BLaER1 treated with 17β-estradiol and CSF1 and Interleukin-3, amounts not matched to agents 10 nM and 100 nM (cell line): ENCODE measurements around the gene TOP3B.

Source experiments
- H3K27ac ChIP-seq, 11 experiments: shearing (Covaris generic); formaldehyde crosslinking; 2 replicates each; pipeline ENCODE4 v1.8.1; 2022
- H3K27me3 ChIP-seq, 11 experiments: shearing (Covaris generic); formaldehyde crosslinking; 2 replicates each; pipeline ENCODE4 v1.8.1; 2022
- H3K36me3 ChIP-seq, 11 experiments: shearing (Covaris generic); formaldehyde crosslinking; 2 replicates each; pipeline ENCODE4 v1.8.1; 2022
- H3K4me1 ChIP-seq, 10 experiments: shearing (Covaris generic); formaldehyde crosslinking; 2 replicates each; pipeline ENCODE4 v1.8.1; 2022
- H3K4me2 ChIP-seq, 11 experiments: shearing (Covaris generic); formaldehyde crosslinking; 2 replicates each; pipeline ENCODE4 v1.8.1; 2022
- H3K4me3 ChIP-seq, 10 experiments: shearing (Covaris generic); formaldehyde crosslinking; 2 replicates each; pipeline ENCODE4 v1.8.1; 2022
- H3K9ac ChIP-seq, 11 experiments: shearing (Covaris generic); formaldehyde crosslinking; 2 replicates each; pipeline ENCODE4 v1.8.1; 2022
- H3K9me3 ChIP-seq, 11 experiments: shearing (Covaris generic); formaldehyde crosslinking; replicated peaks in 1 of 11; 2 replicates each; pipeline ENCODE4 v1.8.1; 2022
- H4K20me1 ChIP-seq, 11 experiments: shearing (Covaris generic); formaldehyde crosslinking; 2 replicates each; pipeline ENCODE4 v1.8.1; 2022
- Cebpa-rat ChIP-seq, 11 experiments: shearing (Covaris generic); IDR thresholded peaks; 2 replicates each; pipeline ENCODE4 v1.8.1; 2022

The TOP3B gene

DNA sequence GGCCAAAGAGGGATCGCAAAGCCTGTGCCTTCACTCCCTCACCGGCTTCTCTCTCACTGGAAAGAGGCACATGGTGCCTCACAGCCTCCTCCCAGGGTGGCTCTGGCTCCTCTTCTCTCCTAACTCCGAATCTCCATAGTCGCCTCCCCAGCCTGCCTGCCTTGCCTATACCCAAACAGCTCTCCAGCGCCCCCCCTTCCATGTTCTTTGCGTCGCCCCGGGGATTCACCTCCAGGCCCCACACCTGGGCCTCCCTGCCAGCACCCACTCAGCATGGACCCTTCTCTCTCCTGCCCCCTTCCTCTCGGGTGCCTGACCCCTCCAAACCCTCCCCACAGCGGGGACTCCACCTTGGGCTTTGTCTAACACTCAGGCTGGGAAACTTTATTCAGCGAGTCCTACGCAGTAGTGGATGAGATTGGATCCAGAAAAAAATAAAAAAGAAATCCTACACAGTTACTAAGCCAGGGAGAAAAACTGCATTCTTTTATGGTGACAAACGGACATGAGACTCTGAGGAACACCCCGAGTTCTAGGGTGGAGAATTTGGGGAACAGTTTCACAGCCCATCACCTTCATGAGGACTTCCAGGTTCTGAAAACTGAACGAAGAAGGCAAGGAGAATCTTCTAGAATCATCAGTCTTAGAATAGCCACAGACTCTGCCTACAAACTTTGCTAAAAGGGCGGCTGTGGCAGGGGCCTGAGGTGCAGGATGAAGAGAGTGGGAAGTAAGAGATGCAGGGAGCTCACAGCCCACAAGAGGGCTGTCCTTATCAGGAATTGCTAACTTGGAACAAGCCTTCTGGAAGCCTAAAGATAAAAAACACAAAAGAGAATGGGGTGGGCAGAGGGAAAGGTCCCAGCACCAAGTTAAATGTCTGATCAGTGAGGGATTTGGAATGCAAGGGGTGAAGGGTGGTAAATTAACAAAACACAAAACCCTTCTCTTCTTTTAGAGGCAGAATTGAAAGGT is 35.3 kb downstream of the TOP3B start:
- Histone ChIP-seq H3K36me3 (peaks cover 20 to 39% (median 29%) of the 10 kb centered on the region in 11 experiments), H3K9ac (peak overlapping the region in 9 of 11 experiments; percentile 15 to 55 (median 44); a peak in 17 of 22 replicates), H3K4me1 (peaks cover 82 to 98% (median 98%) of the 10 kb centered on the region in 10 experiments), H3K9me3 (no peaks in the 10 kb centered on the region), H3K4me3 (no peak overlapping the region), H3K27ac (peak overlapping the region in 9 of 11 experiments; percentile 21 to 91 (median 45); a peak in 16 of 22 replicates), H4K20me1 (peaks cover 0 to 51% (median 16%) of the 10 kb centered on the region in 11 experiments; a peak in 11 of 22 replicates), H3K27me3 (no peaks in the 10 kb centered on the region), H3K4me2 (peak overlapping the region; percentile 90 to 100 (median 97))
- TF ChIP-seq Cebpa-rat (IDR thresholded peaks at IDR 0.05), result no peak

- Histone ChIP-seq H4K20me1 (peaks cover 0 to 43% (median 16%) of the 10 kb centered on the region in 11 experiments; a peak in 10 of 22 replicates), H3K4me3 (no peak overlapping the region), H3K4me1 (peaks cover 84 to 100% (median 100%) of the 10 kb centered on the region in 10 experiments), H3K9me3 (no peaks in the 10 kb centered on the region), H3K27me3 (no peaks in the 10 kb centered on the region), H3K36me3 (peaks cover 20 to 39% (median 29%) of the 10 kb centered on the region in 11 experiments), H3K27ac (peak overlapping the region in 9 of 11 experiments; percentile 8 to 91 (median 45); a peak in 13 of 22 replicates), H3K4me2 (peak overlapping the region in 10 of 11 experiments; percentile 90 to 99 (median 97); a peak in 17 of 22 replicates), H3K9ac (peak overlapping the region in 8 of 11 experiments; percentile 1 to 55 (median 36); a peak in 9 of 22 replicates)
- TF ChIP-seq Cebpa-rat (IDR thresholded peaks at IDR 0.05), result no peak
Observed at GRCh38 chr22:21946262-21946925, 36.2 kb downstream of the TOP3B start.

- H3K27ac ChIP-seq, result peak overlapping the region in 4 of 11 experiments; percentile 7 to 91 (median 62); a peak in 6 of 22 replicates
- H3K4me3 ChIP-seq, result no peak overlapping the region
- peak overlapping the region in 9 of 11 experiments; percentile 90 to 99 (median 97); a peak in 10 of 22 replicates for H3K4me2 ChIP-seq
- no peak for TF ChIP-seq Cebpa-rat (IDR thresholded peaks at IDR 0.05)
- H3K9me3 ChIP-seq, result no peaks in the 10 kb centered on the region
- H3K36me3 ChIP-seq, result peaks cover 20 to 43% (median 29%) of the 10 kb centered on the region in 11 experiments
- H4K20me1 ChIP-seq, result peaks cover 0 to 42% (median 16%) of the 10 kb centered on the region in 11 experiments; a peak in 10 of 22 replicates
- no peaks in the 10 kb centered on the region for H3K27me3 ChIP-seq
- peaks cover 84 to 100% (median 100%) of the 10 kb centered on the region in 10 experiments for H3K4me1 ChIP-seq
- peak overlapping the region in 1 of 11 experiments; percentile 3; a peak in 1 of 22 replicates for H3K9ac ChIP-seq
Observed at GRCh38 chr22:21945453-21946261, 36.9 kb downstream of the TOP3B start.

DNA sequence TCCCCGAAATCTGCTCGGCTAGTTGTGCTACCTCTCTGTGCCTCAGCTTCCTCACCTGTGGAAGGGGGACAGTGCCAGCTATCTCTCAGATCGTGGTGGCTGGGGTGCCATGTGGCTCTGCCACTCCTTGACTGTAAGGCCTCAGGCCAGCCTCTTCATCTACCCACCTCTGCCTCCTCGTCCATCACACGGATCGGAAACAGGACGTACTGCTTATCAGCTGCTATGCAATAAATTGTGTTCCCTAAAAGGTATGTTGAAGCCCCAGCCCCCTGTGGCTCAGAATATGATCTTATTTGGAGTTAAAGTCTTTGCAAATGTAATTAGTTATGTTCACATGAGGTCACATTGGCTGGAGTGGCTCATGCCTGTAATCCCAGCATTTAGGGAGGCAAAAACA is 37.7 kb downstream of the TOP3B start:
- H3K4me2 ChIP-seq, result peak overlapping the region in 9 of 11 experiments; percentile 90 to 99 (median 97); a peak in 18 of 22 replicates
- H3K4me1 ChIP-seq, result peaks cover 84 to 100% (median 100%) of the 10 kb centered on the region in 10 experiments
- H3K27me3 ChIP-seq, result no peaks in the 10 kb centered on the region
- peak overlapping the region in 4 of 11 experiments; percentile 7 to 93 (median 90); a peak in 6 of 22 replicates for H3K27ac ChIP-seq
- peaks cover 0 to 39% (median 15%) of the 10 kb centered on the region in 11 experiments; a peak in 10 of 22 replicates for H4K20me1 ChIP-seq
- H3K9ac ChIP-seq, result no peak overlapping the region
- no peak overlapping the region for H3K4me3 ChIP-seq
- H3K36me3 ChIP-seq, result peaks cover 20 to 43% (median 29%) of the 10 kb centered on the region in 11 experiments
- no peaks in the 10 kb centered on the region for H3K9me3 ChIP-seq
- no peak for TF ChIP-seq Cebpa-rat (IDR thresholded peaks at IDR 0.05)

DNA sequence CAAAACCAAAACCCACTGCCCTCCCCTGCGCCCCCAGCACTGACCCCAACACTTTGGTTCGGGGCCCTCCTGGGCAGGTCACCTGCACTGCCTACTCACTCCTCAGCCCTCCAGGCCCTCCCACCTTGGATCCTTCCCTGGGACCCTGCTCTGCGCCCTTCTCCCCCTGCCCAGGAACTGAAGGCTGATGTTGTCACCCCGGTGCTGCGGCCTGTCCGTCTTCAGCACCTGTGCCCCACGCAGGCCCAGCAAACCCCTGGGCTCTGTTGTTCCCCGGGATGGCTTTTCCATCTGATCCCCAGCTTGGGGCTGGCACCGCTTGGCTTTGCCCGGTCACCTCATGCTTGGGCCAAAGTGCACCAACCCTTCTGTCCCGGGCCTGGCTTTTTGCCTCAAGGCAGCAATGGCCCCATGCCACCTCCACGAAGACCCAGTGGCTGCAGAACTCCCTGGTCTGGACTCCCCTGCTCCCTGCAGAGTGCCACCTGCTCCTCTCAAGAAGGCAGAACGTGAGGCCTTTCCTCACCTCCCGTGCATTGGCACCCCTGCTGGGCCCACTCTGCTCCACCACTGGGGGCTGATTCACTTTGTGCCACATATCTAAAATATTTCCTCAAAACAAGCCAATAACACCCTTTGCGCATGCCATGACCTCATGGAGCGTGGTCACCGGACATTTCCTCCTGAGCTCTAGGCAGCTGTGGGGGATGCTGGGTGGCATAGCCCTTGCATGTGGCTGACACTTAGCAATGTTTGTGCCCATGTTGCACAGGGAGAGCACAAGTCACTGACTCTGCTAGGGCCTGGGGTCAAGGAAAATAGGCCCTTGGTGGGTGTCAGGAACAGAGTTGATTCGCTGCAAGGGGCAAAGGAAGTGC is 38.8 kb downstream of the TOP3B start:
- Histone ChIP-seq H4K20me1 (peaks cover 0 to 28% (median 6%) of the 10 kb centered on the region in 11 experiments; a peak in 9 of 22 replicates), H3K4me1 (peaks cover 84 to 100% (median 100%) of the 10 kb centered on the region in 10 experiments), H3K9me3 (no peaks in the 10 kb centered on the region), H3K4me3 (no peak overlapping the region), H3K4me2 (peak overlapping the region; percentile 90 to 99 (median 97)), H3K9ac (peak overlapping the region in 10 of 11 experiments; percentile 76 to 87 (median 82); a peak in 17 of 22 replicates), H3K36me3 (peaks cover 20 to 47% (median 29%) of the 10 kb centered on the region in 11 experiments), H3K27ac (peak overlapping the region in 10 of 11 experiments; percentile 84 to 95 (median 89); a peak in 19 of 22 replicates), H3K27me3 (no peaks in the 10 kb centered on the region)
- no peak for TF ChIP-seq Cebpa-rat (IDR thresholded peaks at IDR 0.05)

GRCh38 chr22:21942407-21943343 is 39.9 kb downstream of the TOP3B start:
- H3K27ac ChIP-seq, result peak overlapping the region; percentile 78 to 95 (median 89); a peak in 21 of 22 replicates
- H4K20me1 ChIP-seq, result peaks cover 0 to 17% (median 0%) of the 10 kb centered on the region in 11 experiments; a peak in 5 of 22 replicates
- no peaks in the 10 kb centered on the region for H3K9me3 ChIP-seq
- H3K27me3 ChIP-seq, result no peaks in the 10 kb centered on the region
- TF ChIP-seq Cebpa-rat (IDR thresholded peaks at IDR 0.05), result no peak
- peak overlapping the region in 9 of 10 experiments; percentile 1 to 36 (median 12); a peak in 8 of 20 replicates for H3K4me3 ChIP-seq
- peak overlapping the region in 10 of 11 experiments; percentile 76 to 87 (median 82); a peak in 21 of 22 replicates for H3K9ac ChIP-seq
- peak overlapping the region; percentile 90 to 99 (median 97) for H3K4me2 ChIP-seq
- H3K36me3 ChIP-seq, result peaks cover 20 to 48% (median 29%) of the 10 kb centered on the region in 11 experiments
- peaks cover 82 to 99% (median 99%) of the 10 kb centered on the region in 10 experiments for H3K4me1 ChIP-seq
